ENCODE measurements around the gene DQX1. TPM values are rescaled to one million over a fixed set of nuclear protein-coding genes. Genes with fewer than 3 reads are reported as not detected.

The DQX1 gene
- total RNA-seq, 1 experiment from 2014 or later: 1.3 TPM

GRCh38 chr2:74507145-74507925 lies 18.7 kb downstream of the DQX1 start, which contains the start of gene PCGF1 (continued):
- TF ChIP-seq ZBTB43 (CRISPR knock-in tag; IDR thresholded peaks at IDR 0.05) (no peak), KAT7 (CRISPR knock-in tag; IDR thresholded peaks at IDR 0.05; ENCODE audit: borderline replicate concordance) (peak; percentile 63; the same call in 1 of the 2 replicates), SMAD4 (CRISPR knock-in tag; IDR thresholded peaks at IDR 0.05) (no peak), AFF4 (CRISPR knock-in tag; IDR thresholded peaks at IDR 0.05; ENCODE audit: borderline replicate concordance) (no peak), JUN (CRISPR knock-in tag; IDR thresholded peaks at IDR 0.05) (no peak), ZNF425 (CRISPR knock-in tag; conservative IDR thresholded peaks at IDR 0.05) (no peak), ZBTB21 (CRISPR knock-in tag; IDR thresholded peaks at IDR 0.05; ENCODE audit: borderline replicate concordance) (no peak), PRRX2 (CRISPR knock-in tag; IDR thresholded peaks at IDR 0.05) (no peak), NR3C1 (CRISPR knock-in tag; conservative IDR thresholded peaks at IDR 0.05; ENCODE audit: low read depth) (no peak), SOX15 (CRISPR knock-in tag; IDR thresholded peaks at IDR 0.05) (no peak), CTCF (IDR thresholded peaks at IDR 0.05) (no peak), ESRRA (CRISPR knock-in tag; IDR thresholded peaks at IDR 0.05; ENCODE audit: borderline replicate concordance) (no peak), MXD4 (CRISPR knock-in tag; IDR thresholded peaks at IDR 0.05; ENCODE audit: borderline replicate concordance) (no peak), GABPB1 (CRISPR knock-in tag; IDR thresholded peaks at IDR 0.05) (peak; percentile 82), FOXK1 (CRISPR knock-in tag; IDR thresholded peaks at IDR 0.05) (peak; percentile 87; the same call in 1 of the 2 replicates), ETV6 (CRISPR knock-in tag; IDR thresholded peaks at IDR 0.05) (peak; percentile 62; the same call in 1 of the 2 replicates), MAX (CRISPR knock-in tag; IDR thresholded peaks at IDR 0.05) (peak; percentile 89), GRHL2 (CRISPR knock-in tag; IDR thresholded peaks at IDR 0.05; ENCODE audit: insufficient replicate concordance, severe bottlenecking) (no peak), TEAD4 (CRISPR knock-in tag; IDR thresholded peaks at IDR 0.05) (no peak), ZNF671 (CRISPR knock-in tag; IDR thresholded peaks at IDR 0.05) (no peak), ZNF138 (CRISPR knock-in tag; conservative IDR thresholded peaks at IDR 0.05) (no peak), ZNF263 (CRISPR knock-in tag; IDR thresholded peaks at IDR 0.05; ENCODE audit: low read depth) (no peak), CBFB (CRISPR knock-in tag; IDR thresholded peaks at IDR 0.05; ENCODE audit: low read depth) (0 out of 2 replicates have a peak, but pooled peaks have one; percentile 68), TEAD1 (CRISPR knock-in tag; IDR thresholded peaks at IDR 0.05) (peak; percentile 87), ELF4 (CRISPR knock-in tag; IDR thresholded peaks at IDR 0.05; ENCODE audit: low read depth) (no peak)
- TF ChIP-seq, protein P1, sequence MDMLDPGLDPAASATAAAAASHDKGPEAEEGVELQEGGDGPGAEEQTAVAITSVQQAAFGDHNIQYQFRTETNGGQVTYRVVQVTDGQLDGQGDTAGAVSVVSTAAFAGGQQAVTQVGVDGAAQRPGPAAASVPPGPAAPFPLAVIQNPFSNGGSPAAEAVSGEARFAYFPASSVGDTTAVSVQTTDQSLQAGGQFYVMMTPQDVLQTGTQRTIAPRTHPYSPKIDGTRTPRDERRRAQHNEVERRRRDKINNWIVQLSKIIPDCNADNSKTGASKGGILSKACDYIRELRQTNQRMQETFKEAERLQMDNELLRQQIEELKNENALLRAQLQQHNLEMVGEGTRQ (CRISPR knock-in tag; IDR thresholded peaks at IDR 0.05): peak; percentile 91
- TF ChIP-seq, protein P2, sequence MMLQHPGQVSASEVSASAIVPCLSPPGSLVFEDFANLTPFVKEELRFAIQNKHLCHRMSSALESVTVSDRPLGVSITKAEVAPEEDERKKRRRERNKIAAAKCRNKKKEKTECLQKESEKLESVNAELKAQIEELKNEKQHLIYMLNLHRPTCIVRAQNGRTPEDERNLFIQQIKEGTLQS (CRISPR knock-in tag; conservative IDR thresholded peaks at IDR 0.05): no peak
- TF ChIP-seq, protein P3, sequence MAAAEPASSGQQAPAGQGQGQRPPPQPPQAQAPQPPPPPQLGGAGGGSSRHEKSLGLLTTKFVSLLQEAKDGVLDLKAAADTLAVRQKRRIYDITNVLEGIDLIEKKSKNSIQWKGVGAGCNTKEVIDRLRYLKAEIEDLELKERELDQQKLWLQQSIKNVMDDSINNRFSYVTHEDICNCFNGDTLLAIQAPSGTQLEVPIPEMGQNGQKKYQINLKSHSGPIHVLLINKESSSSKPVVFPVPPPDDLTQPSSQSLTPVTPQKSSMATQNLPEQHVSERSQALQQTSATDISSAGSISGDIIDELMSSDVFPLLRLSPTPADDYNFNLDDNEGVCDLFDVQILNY (CRISPR knock-in tag; IDR thresholded peaks at IDR 0.05): no peak

All from WTC11 (cell line).